Gastrocnemius medialis (tissue), 4 donors: ENCODE results near the gene YIF1B.

Experiments
- CTCF ChIP-seq, 5 experiments: fragments of 450-650 bp in 3 of 5; fragments of 200-600 bp in 2 of 5; sonication (generic) in 2 of 5; IDR thresholded peaks in 4 of 5; conservative IDR thresholded peaks in 1 of 5; 1 replicate in 4 of 5; 2 replicates in 1 of 5; pipeline ENCODE4 v1.5.1; 2016 to 2019; ENCODE audit warnings: antibody characterized with exemption in 5 of 5, mild to moderate bottlenecking in 3 of 5, moderate library complexity in 3 of 5
- POLR2A ChIP-seq, 2 donors: fragments of 450-650 bp; IDR thresholded peaks; one replicate each; pipeline ENCODE4 v1.6.1; 2017; ENCODE audit warnings: antibody characterized with exemption in 2 of 2, mild to moderate bottlenecking in 2 of 2, moderate library complexity in 2 of 2

DNA sequence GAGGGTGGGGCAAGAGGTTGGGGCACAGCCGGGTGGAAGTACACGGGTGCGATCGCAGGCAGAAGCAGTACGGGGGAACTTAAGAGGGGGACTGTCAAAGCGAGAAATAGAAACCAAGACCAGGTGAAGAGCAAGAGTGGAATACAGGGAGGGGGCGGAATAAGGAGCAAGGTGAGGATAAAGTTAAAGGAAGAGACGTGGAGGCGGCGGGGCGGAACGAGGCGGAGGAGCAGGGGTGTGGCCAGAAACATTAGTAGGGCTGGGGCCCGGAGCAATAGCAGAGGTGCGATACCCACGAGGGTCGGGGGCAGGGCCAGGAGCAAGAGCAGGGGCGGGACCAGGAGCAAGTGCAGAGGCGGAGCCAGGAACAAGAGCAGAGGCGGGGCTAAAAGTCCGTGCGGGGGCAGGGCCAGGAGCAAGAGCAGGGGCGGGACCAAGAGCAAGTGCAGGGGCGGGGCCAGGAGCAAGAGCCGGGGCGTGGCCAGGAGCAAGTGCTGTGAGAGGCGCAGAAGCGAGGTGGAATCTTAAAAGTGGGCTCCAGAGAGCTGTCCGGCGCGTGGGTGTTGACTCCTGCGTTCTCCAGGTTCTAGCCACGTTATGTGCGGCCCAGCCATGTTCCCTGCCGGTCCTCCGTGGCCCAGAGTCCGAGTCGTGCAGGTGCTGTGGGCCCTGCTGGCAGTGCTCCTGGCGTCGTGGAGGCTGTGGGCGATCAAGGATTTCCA, 21.1 kb upstream of the YIF1B start:
- TF ChIP-seq CTCF (IDR thresholded peaks at IDR 0.05 in 4 of 5, conservative IDR thresholded peaks at IDR 0.05 in 1 of 5): no peak
- TF ChIP-seq POLR2A (IDR thresholded peaks at IDR 0.05): peak in 1 of 2 donors; percentile 51
